H1 (cell line): ENCODE measurements around the gene RALGAPB. TPM values are rescaled to one million over a fixed set of nuclear protein-coding genes. Genes with fewer than 3 reads are reported as not detected.

Experiments used
- CTCF ChIA-PET: fragments of 300-600 bp; sonication (Branson Sonifier 250); formaldehyde crosslinking; loops from one replicate; lab custom pipeline; 2021; ENCODE audit not compliant: partially characterized antibody; lab: Charles Lee
- POLR2A ChIA-PET: fragments of 300-600 bp; sonication (Branson Sonifier 250); formaldehyde crosslinking; loops from one replicate; lab custom pipeline; 2021; ENCODE audit warnings: inconsistent platforms; ENCODE audit not compliant: partially characterized antibody; lab: Charles Lee
- DNase-seq, 2 experiments: peaks; one replicate each; pipeline versions ENCODE4 v3.0.0 to v3.0.0-alpha.2; 2010 to 2022; ENCODE audit warnings: low spot score in 2 of 2, low read depth in 1 of 2, mixed read lengths in 1 of 2
- FAIRE-seq: peaks from 2 replicates; lab custom pipeline; 2011; peaks lifted over from hg19 to GRCh38; lab: Jason Lieb, UNC
- H2AFZ ChIP-seq: 2 replicates; pipeline ENCODE4 v1.8.1; 2012; ENCODE audit warnings: low read length, inconsistent platforms
- H2AK5ac ChIP-seq: 2 replicates; pipeline ENCODE4 v1.6.1; 2013; ENCODE audit warnings: low read depth, low read length
- H2BK120ac ChIP-seq: replicated peaks from 2 replicates; pipeline ENCODE3; 2013; ENCODE audit warnings: low read depth, low read length, inconsistent platforms
- H2BK12ac ChIP-seq: 2 replicates; pipeline ENCODE4 v1.6.1; 2013; ENCODE audit warnings: low read depth, low read length
- H2BK15ac ChIP-seq: 2 replicates; pipeline ENCODE4 v1.6.1; 2013; ENCODE audit warnings: low read length
- H2BK20ac ChIP-seq: 2 replicates; pipeline ENCODE4 v1.6.1; 2013; ENCODE audit warnings: low read length
- H2BK5ac ChIP-seq: 2 replicates; pipeline ENCODE4 v1.6.1; 2013; ENCODE audit warnings: low read depth, low read length
- H3K14ac ChIP-seq: 2 replicates; pipeline ENCODE4 v1.6.1; 2013; ENCODE audit warnings: inconsistent platforms; ENCODE audit not compliant: insufficient read length
- H3K18ac ChIP-seq: 2 replicates; pipeline ENCODE4 v1.6.1; 2013; ENCODE audit warnings: low read length; ENCODE audit errors: extremely low read depth
- H3K23ac ChIP-seq: 2 replicates; pipeline ENCODE4 v1.6.1; 2013; ENCODE audit warnings: inconsistent platforms; ENCODE audit not compliant: insufficient read length
- H3K23me2 ChIP-seq: 2 replicates; pipeline ENCODE4 v1.6.1; 2013; ENCODE audit warnings: low read depth, low read length
- H3K27ac ChIP-seq: 2 replicates; pipeline ENCODE4 v1.6.1; 2011; ENCODE audit warnings: low read depth, low read length, inconsistent platforms
- H3K27me3 ChIP-seq, 4 experiments: replicated peaks in 1 of 4; 1 replicate in 1 of 4; 2 replicates in 3 of 4; pipeline versions ENCODE4 v1.6.1 to v1.8.1; 2011 to 2013; ENCODE audit warnings: low read length in 3 of 4, mild to moderate bottlenecking in 3 of 4, inconsistent platforms in 2 of 4, mixed read lengths in 2 of 4, moderate library complexity in 1 of 4; ENCODE audit not compliant: control insufficient read depth in 3 of 4, insufficient read depth in 3 of 4; ENCODE audit errors: extremely low read depth in 1 of 4
- H3K36me3 ChIP-seq, 4 experiments: 2 replicates each; pipeline versions ENCODE4 v1.6.1 to v1.8.1; 2011 to 2013; ENCODE audit warnings: mild to moderate bottlenecking in 4 of 4, low read length in 3 of 4, moderate library complexity in 2 of 4, control low read depth in 1 of 4, inconsistent platforms in 1 of 4; ENCODE audit not compliant: insufficient read depth in 4 of 4, control insufficient read depth in 2 of 4
- H3K4ac ChIP-seq: replicated peaks from 2 replicates; pipeline ENCODE3; 2013; ENCODE audit warnings: low read length, low read depth, mixed read lengths, inconsistent platforms; ENCODE audit not compliant: insufficient read length
- H3K4me1 ChIP-seq, 4 experiments: replicated peaks in 1 of 4; 1 replicate in 1 of 4; 2 replicates in 3 of 4; pipeline versions ENCODE4 v1.6.1 to v1.8.1; 2011 to 2013; ENCODE audit warnings: low read length in 3 of 4, inconsistent platforms in 2 of 4, mixed read lengths in 1 of 4; ENCODE audit not compliant: insufficient read depth in 4 of 4, control insufficient read depth in 3 of 4
- H3K4me2 ChIP-seq, 2 experiments: 2 replicates each; pipeline versions ENCODE4 v1.6.1 to v1.8.1; 2011 to 2013; ENCODE audit warnings: low read depth in 2 of 2, low read length in 2 of 2, control low read depth in 1 of 2, inconsistent platforms in 1 of 2, mild to moderate bottlenecking in 1 of 2; ENCODE audit not compliant: insufficient read depth in 1 of 2
- H3K4me3 ChIP-seq, 4 experiments: fragments of 200-600, 300-600 bp in 1 of 4; sonication (generic), shearing (Covaris generic), sonication (Bioruptor Twin) in 1 of 4; 2 replicates each; pipeline versions ENCODE4 v1.5.1 to v1.8.1; 2011 to 2016; ENCODE audit warnings: low read length in 4 of 4, low read depth in 3 of 4, control low read depth in 2 of 4, inconsistent platforms in 2 of 4, mild to moderate bottlenecking in 2 of 4, mixed read lengths in 1 of 4, moderate library complexity in 1 of 4; ENCODE audit not compliant: insufficient read depth in 2 of 4; ENCODE audit errors: extremely low read depth in 1 of 4
- H3K56ac ChIP-seq: replicated peaks from 2 replicates; pipeline ENCODE3; 2013; ENCODE audit warnings: low read depth, mild to moderate bottlenecking, mixed read lengths, low read length, inconsistent platforms; ENCODE audit not compliant: insufficient read length
- H3K79me1 ChIP-seq: 2 replicates; pipeline ENCODE4 v1.6.1; 2013; ENCODE audit warnings: low read depth, low read length, control low read depth
- H3K79me2 ChIP-seq, 2 experiments: 2 replicates each; pipeline versions ENCODE4 v1.6.1 to v1.8.1; 2012 to 2013; ENCODE audit warnings: low read length in 2 of 2, mild to moderate bottlenecking in 2 of 2, inconsistent platforms in 1 of 2; ENCODE audit not compliant: insufficient read depth in 2 of 2, control insufficient read depth in 1 of 2
- H3K9ac ChIP-seq, 4 experiments: replicated peaks in 1 of 4; 1 replicate in 1 of 4; 2 replicates in 3 of 4; pipeline versions ENCODE4 v1.6.1 to v1.8.1; 2011 to 2013; ENCODE audit warnings: low read depth in 3 of 4, low read length in 3 of 4, control low read depth in 2 of 4, mild to moderate bottlenecking in 2 of 4, moderate library complexity in 2 of 4, inconsistent platforms in 1 of 4; ENCODE audit errors: extremely low read depth in 1 of 4
- H3K9me3 ChIP-seq, 2 experiments: 2 replicates each; pipeline versions ENCODE4 v1.6.1 to v1.8.1; 2012 to 2013; ENCODE audit warnings: mild to moderate bottlenecking in 2 of 2, moderate library complexity in 2 of 2, control low read depth in 1 of 2, inconsistent platforms in 1 of 2, low read depth in 1 of 2, low read length in 1 of 2, mixed read lengths in 1 of 2; ENCODE audit not compliant: insufficient read depth in 2 of 2
- H4K20me1 ChIP-seq, 2 experiments: replicated peaks in 1 of 2; 2 replicates each; pipeline versions ENCODE3 to v1.8.1; 2011 to 2013; ENCODE audit warnings: inconsistent platforms in 2 of 2, low read length in 2 of 2, mild to moderate bottlenecking in 1 of 2; ENCODE audit not compliant: insufficient read depth in 2 of 2, control insufficient read depth in 1 of 2
- H4K5ac ChIP-seq: 2 replicates; pipeline ENCODE4 v1.6.1; 2013; ENCODE audit warnings: low read length, low read depth, mixed read lengths, inconsistent platforms; ENCODE audit not compliant: insufficient read length
- H4K8ac ChIP-seq: 2 replicates; pipeline ENCODE4 v1.8.0; 2013; ENCODE audit warnings: mild to moderate bottlenecking, moderate library complexity, low read length, inconsistent platforms; ENCODE audit not compliant: insufficient read depth; ENCODE audit errors: extremely low read depth
- H4K91ac ChIP-seq: replicated peaks from 2 replicates; pipeline ENCODE3; 2013; ENCODE audit warnings: low read length, mixed read lengths, inconsistent platforms; ENCODE audit not compliant: insufficient read length
- ASH2L ChIP-seq: fragments of 200-600, 300-600 bp; sonication (generic); IDR thresholded peaks from one replicate; pipeline ENCODE4 v1.7.1; 2017; ENCODE audit warnings: low read length
- BRCA1 ChIP-seq: IDR thresholded peaks from 2 replicates; pipeline ENCODE4 v1.6.1; 2012; ENCODE audit warnings: low read depth, low read length, improper control_type of control experiment
- CHD1 ChIP-seq: IDR thresholded peaks from 2 replicates; pipeline ENCODE4 v1.6.1; 2012; ENCODE audit warnings: low read depth, low read length, improper control_type of control experiment
- E2F6 ChIP-seq: IDR thresholded peaks from 2 replicates; pipeline ENCODE4 v1.6.1; 2012; ENCODE audit warnings: inconsistent platforms
- EZH2 ChIP-seq: fragments of 200-600 bp; sonication (generic); IDR thresholded peaks from 2 replicates; pipeline ENCODE4 v1.7.1; 2012; ENCODE audit warnings: low read depth, mild to moderate bottlenecking, moderate library complexity, low read length, inconsistent platforms; ENCODE audit not compliant: severe bottlenecking
- HDAC6 ChIP-seq: IDR thresholded peaks from one replicate; pipeline ENCODE4 v1.7.1; 2012; ENCODE audit warnings: low read depth, mild to moderate bottlenecking, inconsistent platforms, low read length, moderate library complexity
- JUND ChIP-seq: IDR thresholded peaks from 2 replicates; pipeline ENCODE4 v1.6.1; 2011; ENCODE audit warnings: mild to moderate bottlenecking, improper control_type of control experiment, low read length
- MAFK ChIP-seq: IDR thresholded peaks from 2 replicates; pipeline ENCODE4 v1.6.1; 2012; ENCODE audit warnings: low read depth, mild to moderate bottlenecking, improper control_type of control experiment, low read length
- SIN3A ChIP-seq, 2 experiments: IDR thresholded peaks in 1 of 2; conservative IDR thresholded peaks in 1 of 2; 2 replicates each; pipeline ENCODE4 v1.6.1; 2011 to 2012; ENCODE audit warnings: low read length in 2 of 2, improper control_type of control experiment in 1 of 2, low read depth in 1 of 2, mild to moderate bottlenecking in 1 of 2
- SP4 ChIP-seq: IDR thresholded peaks from 2 replicates; pipeline ENCODE4 v1.6.1; 2012; ENCODE audit warnings: low read length, inconsistent platforms
- WGBS, 2 experiments: shearing (Covaris generic) in 1 of 2; methylation state at CpG; one replicate each; pipeline versions ENCODE4 v1.1.6 to v1.1.7; 2013 to 2015; ENCODE audit warnings: low lambda C conversion rate in 2 of 2, mixed read lengths in 2 of 2, inconsistent platforms in 1 of 2, low coverage in 1 of 2, missing lambda C conversion rate in 1 of 2; ENCODE audit not compliant: insufficient replicate concordance in 2 of 2, insufficient coverage in 1 of 2, insufficient read length in 1 of 2; ENCODE audit errors: extremely low coverage in 1 of 2, missing lambda C conversion rate in 1 of 2; 5-methylcytosine and 5-hydroxymethylcytosine counted together
- polyA plus RNA-seq, 7 experiments: library from polyadenylated mRNA; depleted of rRNA in 3 of 7; stranded (reverse) in 5 of 7; unstranded in 2 of 7; fragments of >200 nt in 5 of 7; fragments of 200-250 nt in 2 of 7; gene quantifications; 1 replicate in 5 of 7; 2 replicates in 1 of 7; 4 replicates in 1 of 7; pipeline versions ENCODE4 v1.2.1 to v1.2.3, GENCODE V29; 2011 to 2013; ENCODE audit warnings: missing spikeins in 2 of 7, mixed read lengths in 2 of 7
- total RNA-seq: library from RNA; stranded (reverse); fragmentation: NEBNext Ultra II Directional; extraction: Animal tissue kit (Norgen Biotek cat#: 25700); gene quantifications from 2 replicates; pipeline ENCODE4 v1.2.1, GENCODE V29; 2021
- TF ChIP-seq, protein P1 (sequence below): IDR thresholded peaks from 2 replicates; pipeline ENCODE4 v1.6.1; 2012; ENCODE audit warnings: inconsistent platforms
- TF ChIP-seq, protein P2 (sequence below): IDR thresholded peaks from 2 replicates; pipeline ENCODE4 v1.6.1; 2012; ENCODE audit warnings: low read length, inconsistent platforms

The RALGAPB gene
- total and polyA plus RNA-seq, 2 of the 8 experiments (the other 6 are each of a cell fraction or from before 2014, with no cell fraction given): 10.6 to 35.1 TPM

- Histone ChIP-seq H3K9ac (no peak overlapping the region), H2BK20ac (no peak overlapping the region), H3K56ac (no peak overlapping the region), H3K4ac (no peak overlapping the region), H4K5ac (no peak overlapping the region), H3K79me2 (no peaks in the 10 kb centered on the region), H3K27ac (no peak overlapping the region), H3K9me3 (no peaks in the 10 kb centered on the region), H2AFZ (no peak overlapping the region), H2BK120ac (no peak overlapping the region), H4K8ac (no peak overlapping the region), H2BK12ac (no peak overlapping the region), H3K4me1 (no peaks in the 10 kb centered on the region), H3K36me3 (peaks cover 0 to 22% (median 9%) of the 10 kb centered on the region in 4 experiments; a peak in 7 of 8 replicates), H2BK5ac (no peak overlapping the region), H3K79me1 (no peaks in the 10 kb centered on the region), H3K18ac (no peak overlapping the region), H3K23me2 (peaks cover 3% of the 10 kb centered on the region; the same call in 1 of the 2 replicates), H3K4me2 (no peak overlapping the region), H4K91ac (no peak overlapping the region), H4K20me1 (peaks cover 0 to 2% of the 10 kb centered on the region in 2 experiments), H3K4me3 (no peak overlapping the region), H3K23ac (no peak overlapping the region), H2BK15ac (no peak overlapping the region), H3K27me3 (no peaks in the 10 kb centered on the region), H3K14ac (no peak overlapping the region), H2AK5ac (no peak overlapping the region)
- DNase-seq: no peak
- ChIA-PET POLR2A (interaction anchor here (0.6 kb wide), 1 partner anchor 19 kb away, joined by 3 read pairs; no protein-coding TSS in a partner anchor), CTCF (interaction anchor here (1.0 kb wide), 1 partner anchor 190 kb away, joined by 3 read pairs; no protein-coding TSS in a partner anchor)
- 98% methylated on average over 3 of the region's 3 CpGs; no CpG with 5 or more reads in 1 of the 2 experiments for WGBS, 2 experiments
- FAIRE-seq: no peak
- TF ChIP-seq, protein P1, sequence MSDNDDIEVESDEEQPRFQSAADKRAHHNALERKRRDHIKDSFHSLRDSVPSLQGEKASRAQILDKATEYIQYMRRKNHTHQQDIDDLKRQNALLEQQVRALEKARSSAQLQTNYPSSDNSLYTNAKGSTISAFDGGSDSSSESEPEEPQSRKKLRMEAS: no peak
- no peak for TF ChIP-seq BRCA1
- no peak for TF ChIP-seq HDAC6
- no peak for TF ChIP-seq ASH2L
- TF ChIP-seq JUND: no peak
- TF ChIP-seq SIN3A (conservative IDR thresholded peaks at IDR 0.05 in 1 of 2, IDR thresholded peaks at IDR 0.05 in 1 of 2; ENCODE audit: low read depth in 1 of 2, low read length in 2 of 2): no peak
- TF ChIP-seq SP4: no peak
- TF ChIP-seq, protein P2, sequence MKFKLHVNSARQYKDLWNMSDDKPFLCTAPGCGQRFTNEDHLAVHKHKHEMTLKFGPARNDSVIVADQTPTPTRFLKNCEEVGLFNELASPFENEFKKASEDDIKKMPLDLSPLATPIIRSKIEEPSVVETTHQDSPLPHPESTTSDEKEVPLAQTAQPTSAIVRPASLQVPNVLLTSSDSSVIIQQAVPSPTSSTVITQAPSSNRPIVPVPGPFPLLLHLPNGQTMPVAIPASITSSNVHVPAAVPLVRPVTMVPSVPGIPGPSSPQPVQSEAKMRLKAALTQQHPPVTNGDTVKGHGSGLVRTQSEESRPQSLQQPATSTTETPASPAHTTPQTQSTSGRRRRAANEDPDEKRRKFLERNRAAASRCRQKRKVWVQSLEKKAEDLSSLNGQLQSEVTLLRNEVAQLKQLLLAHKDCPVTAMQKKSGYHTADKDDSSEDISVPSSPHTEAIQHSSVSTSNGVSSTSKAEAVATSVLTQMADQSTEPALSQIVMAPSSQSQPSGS: no peak
- TF ChIP-seq MAFK: no peak
- no peak for TF ChIP-seq EZH2
- no peak for TF ChIP-seq CHD1
- TF ChIP-seq E2F6: no peak
Observed at GRCh38 chr20:38528167-38528566, 55.5 kb downstream of the RALGAPB start.
